Lung (tissue), 12 donors: ENCODE data around the gene IL1RN. TPM values are rescaled to one million over a fixed set of nuclear protein-coding genes. Genes with fewer than 3 reads are reported as not detected.

ENCODE experiments used
- ATAC-seq: fragments of 200-7000 bp; cut with Tn5 transposase; one replicate; pipeline ENCODE4 v1.9.1; 2020; ENCODE audit warnings: moderate number of reproducible peaks; ENCODE audit not compliant: insufficient read depth, low FRiP score
- DNase-seq, 3 donors: peaks; one replicate each; pipeline ENCODE4 v3.0.0-alpha.2; 2013 to 2017
- H3K27ac ChIP-seq, 2 donors: one replicate each; pipeline ENCODE4 v1.5.1; 2013; ENCODE audit warnings: mild to moderate bottlenecking in 2 of 2, moderate library complexity in 2 of 2, control low read depth in 1 of 2, inconsistent platforms in 1 of 2, low read depth in 1 of 2, low read length in 1 of 2
- H3K27me3 ChIP-seq, 3 donors: one replicate each; pipeline ENCODE4 v1.5.1; 2013; ENCODE audit warnings: low read length in 2 of 3; ENCODE audit not compliant: control insufficient read depth in 3 of 3, insufficient read depth in 3 of 3
- H3K36me3 ChIP-seq, 4 donors: one replicate each; pipeline ENCODE4 v1.5.1; 2013; ENCODE audit warnings: low read length in 4 of 4, mild to moderate bottlenecking in 1 of 4, moderate library complexity in 1 of 4; ENCODE audit not compliant: control insufficient read depth in 4 of 4, insufficient read depth in 4 of 4
- H3K4me1 ChIP-seq, 5 donors: one replicate each; pipeline ENCODE4 v1.5.1; 2013; ENCODE audit warnings: low read length in 5 of 5, mild to moderate bottlenecking in 2 of 5, moderate library complexity in 1 of 5; ENCODE audit not compliant: control insufficient read depth in 5 of 5, insufficient read depth in 5 of 5
- H3K4me3 ChIP-seq: one replicate; pipeline ENCODE4 v1.5.1; 2013; ENCODE audit warnings: mild to moderate bottlenecking, control low read depth, moderate library complexity
- H3K9ac ChIP-seq, 2 donors: one replicate each; pipeline ENCODE4 v1.5.1; 2013; ENCODE audit warnings: low read length in 2 of 2, control low read depth in 1 of 2; ENCODE audit not compliant: insufficient read depth in 1 of 2
- H3K9me3 ChIP-seq, 4 donors: one replicate each; pipeline ENCODE4 v1.5.1; 2013; ENCODE audit warnings: low read length in 3 of 4, mild to moderate bottlenecking in 1 of 4, moderate library complexity in 1 of 4; ENCODE audit not compliant: control insufficient read depth in 4 of 4, insufficient read depth in 3 of 4
- WGBS, 2 donors: extraction: QIAGEN DNeasy Blood & Tissue Kit; methylation state at CpG; one replicate each; pipeline ENCODE4 v1.1.7; 2013; 5-methylcytosine and 5-hydroxymethylcytosine counted together
- polyA plus RNA-seq, 2 donors: library from polyadenylated mRNA; stranded (reverse); fragments of 200-250 nt; gene quantifications; one replicate each; pipeline ENCODE4 v1.2.1, GENCODE V29; 2013
- total RNA-seq, 2 donors: library from RNA; depleted of rRNA in 1 of 2; stranded (reverse); fragments of >200 nt in 1 of 2; gene quantifications; one replicate each; pipeline ENCODE4 v1.2.1, GENCODE V29; 2014 to 2021
- TF ChIP-seq, protein P1 (sequence below): IDR thresholded peaks from 2 replicates; pipeline ENCODE4 v1.5.1; 2012; ENCODE audit warnings: mild to moderate bottlenecking; ENCODE audit errors: control extremely low read depth, extremely low read depth
- donor health status: control.
- donor health status: control.
- donor health status: Bipolar disorder and iron deficiency.
- donor health status: healthy.
- donor health status: DM: yes; HTN: yes; CAD: no.

Gene IL1RN
- total and polyA plus RNA-seq, 4 donors: 9.6 to 850 (median 16.7) TPM

- no peak overlapping the region for H3K9ac ChIP-seq
- H3K9me3 ChIP-seq: peaks cover 0 to 2% (median 0%) of the 10 kb centered on the region in 4 donors
- H3K4me3 ChIP-seq: no peak overlapping the region
- no peak overlapping the region for H3K27ac ChIP-seq
- DNase-seq (no peak), ATAC-seq (no peak)
- 74 to 75% methylated on average over 7 of the region's 7 CpGs for WGBS, 2 donors
- H3K27me3 ChIP-seq: no peaks in the 10 kb centered on the region
- peaks cover 0 to 3% (median 0%) of the 10 kb centered on the region in 4 donors for H3K36me3 ChIP-seq
- peaks cover 0 to 4% (median 0%) of the 10 kb centered on the region in 5 donors for H3K4me1 ChIP-seq
- TF ChIP-seq, protein P1, sequence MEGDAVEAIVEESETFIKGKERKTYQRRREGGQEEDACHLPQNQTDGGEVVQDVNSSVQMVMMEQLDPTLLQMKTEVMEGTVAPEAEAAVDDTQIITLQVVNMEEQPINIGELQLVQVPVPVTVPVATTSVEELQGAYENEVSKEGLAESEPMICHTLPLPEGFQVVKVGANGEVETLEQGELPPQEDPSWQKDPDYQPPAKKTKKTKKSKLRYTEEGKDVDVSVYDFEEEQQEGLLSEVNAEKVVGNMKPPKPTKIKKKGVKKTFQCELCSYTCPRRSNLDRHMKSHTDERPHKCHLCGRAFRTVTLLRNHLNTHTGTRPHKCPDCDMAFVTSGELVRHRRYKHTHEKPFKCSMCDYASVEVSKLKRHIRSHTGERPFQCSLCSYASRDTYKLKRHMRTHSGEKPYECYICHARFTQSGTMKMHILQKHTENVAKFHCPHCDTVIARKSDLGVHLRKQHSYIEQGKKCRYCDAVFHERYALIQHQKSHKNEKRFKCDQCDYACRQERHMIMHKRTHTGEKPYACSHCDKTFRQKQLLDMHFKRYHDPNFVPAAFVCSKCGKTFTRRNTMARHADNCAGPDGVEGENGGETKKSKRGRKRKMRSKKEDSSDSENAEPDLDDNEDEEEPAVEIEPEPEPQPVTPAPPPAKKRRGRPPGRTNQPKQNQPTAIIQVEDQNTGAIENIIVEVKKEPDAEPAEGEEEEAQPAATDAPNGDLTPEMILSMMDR: no peak
Measured at GRCh38 chr2:113133704-113134598, 6.6 kb downstream of the IL1RN start.

GRCh38 chr2:113134717-113135116 lies 7.3 kb downstream of the IL1RN start:
- H3K27me3 ChIP-seq: no peaks in the 10 kb centered on the region
- no peak overlapping the region for H3K4me3 ChIP-seq
- TF ChIP-seq, protein P1: no peak
- peaks cover 0 to 3% (median 0%) of the 10 kb centered on the region in 4 donors for H3K36me3 ChIP-seq
- no peak for DNase-seq
- no peak overlapping the region for H3K9ac ChIP-seq
- no peak overlapping the region for H3K27ac ChIP-seq
- H3K9me3 ChIP-seq: peaks cover 0 to 2% (median 0%) of the 10 kb centered on the region in 4 donors
- ATAC-seq: no peak
- peaks cover 0 to 4% (median 0%) of the 10 kb centered on the region in 5 donors for H3K4me1 ChIP-seq

DNA sequence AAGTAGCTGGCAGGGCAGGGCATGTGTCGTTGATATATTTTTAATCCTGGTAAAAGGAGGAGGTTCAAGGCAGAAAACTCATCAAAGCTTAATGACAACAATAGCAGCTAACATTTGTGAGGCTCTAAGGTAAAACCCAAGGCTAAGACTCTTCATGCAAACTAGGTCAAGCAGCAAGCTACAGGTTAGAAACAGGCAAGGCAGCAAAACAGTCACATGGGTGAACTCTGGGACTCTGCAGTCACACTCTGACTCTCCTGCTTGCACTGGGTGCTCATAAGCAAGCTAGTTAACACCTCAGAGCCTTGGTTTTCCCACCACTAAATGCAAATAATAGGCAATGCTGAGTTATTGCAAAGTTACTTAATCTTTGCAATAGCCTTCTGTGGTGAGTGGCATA lies 7.9 kb downstream of the IL1RN start:
- DNase-seq (no peak), ATAC-seq (no peak)
- no peak overlapping the region for H3K4me3 ChIP-seq
- no peak overlapping the region for H3K9ac ChIP-seq
- no peaks in the 10 kb centered on the region for H3K27me3 ChIP-seq
- H3K4me1 ChIP-seq: peaks cover 0 to 4% (median 0%) of the 10 kb centered on the region in 5 donors
- TF ChIP-seq, protein P1: no peak
- peaks cover 0 to 3% (median 0%) of the 10 kb centered on the region in 4 donors for H3K36me3 ChIP-seq
- H3K9me3 ChIP-seq: peaks cover 0 to 2% (median 0%) of the 10 kb centered on the region in 4 donors
- H3K27ac ChIP-seq: no peak overlapping the region
- 83 to 93% methylated on average over 1 of the region's 1 CpG for WGBS, 2 donors
